NB4 (cell line): ENCODE data around the gene MUC6.

Experiments used
- DNase-seq: peaks from one replicate; pipeline ENCODE4 v3.0.0; 2010; ENCODE audit warnings: low read depth
- H3K4me3 ChIP-seq: one replicate; pipeline ENCODE4 v1.5.1; 2011; ENCODE audit warnings: mild to moderate bottlenecking, low read depth, low read length, moderate library complexity
- MYC ChIP-seq: IDR thresholded peaks from 2 replicates; pipeline ENCODE4 v1.6.1; 2011; ENCODE audit warnings: low read depth, low read length
- POLR2A ChIP-seq: IDR thresholded peaks from 2 replicates; pipeline ENCODE4 v1.6.1; 2011; ENCODE audit warnings: mild to moderate bottlenecking; ENCODE audit not compliant: insufficient read length; ENCODE audit errors: extremely low read depth
- TF ChIP-seq, protein P1 (sequence below): IDR thresholded peaks from one replicate; pipeline ENCODE4 v1.5.1; 2012; ENCODE audit warnings: low read depth, low read length
- TF ChIP-seq, protein P2 (sequence below): IDR thresholded peaks from 2 replicates; pipeline ENCODE4 v1.6.1; 2011; ENCODE audit warnings: low read depth, low read length

The MUC6 gene

DNA sequence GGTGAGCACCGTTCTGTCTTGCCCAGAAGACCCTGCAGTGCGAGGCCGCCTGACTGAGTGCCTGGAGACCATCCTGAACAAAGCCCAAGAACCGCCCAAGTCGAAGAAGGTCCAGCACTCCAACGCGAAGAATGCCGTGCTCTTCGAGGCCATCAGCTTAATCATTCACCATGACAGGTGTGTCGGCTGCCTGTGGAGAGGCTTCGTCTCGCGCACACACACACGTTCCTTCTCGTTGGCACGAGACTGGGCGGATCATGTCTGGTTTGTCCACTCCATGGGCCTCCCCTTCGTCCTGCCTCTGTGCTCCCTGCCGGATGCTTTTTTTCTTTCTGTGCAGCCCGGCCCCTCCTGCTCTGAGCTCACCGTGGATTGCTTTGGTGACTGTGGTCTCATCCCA is 51.1 kb downstream of the MUC6 start:
- no peak for DNase-seq
- TF ChIP-seq, protein P1, sequence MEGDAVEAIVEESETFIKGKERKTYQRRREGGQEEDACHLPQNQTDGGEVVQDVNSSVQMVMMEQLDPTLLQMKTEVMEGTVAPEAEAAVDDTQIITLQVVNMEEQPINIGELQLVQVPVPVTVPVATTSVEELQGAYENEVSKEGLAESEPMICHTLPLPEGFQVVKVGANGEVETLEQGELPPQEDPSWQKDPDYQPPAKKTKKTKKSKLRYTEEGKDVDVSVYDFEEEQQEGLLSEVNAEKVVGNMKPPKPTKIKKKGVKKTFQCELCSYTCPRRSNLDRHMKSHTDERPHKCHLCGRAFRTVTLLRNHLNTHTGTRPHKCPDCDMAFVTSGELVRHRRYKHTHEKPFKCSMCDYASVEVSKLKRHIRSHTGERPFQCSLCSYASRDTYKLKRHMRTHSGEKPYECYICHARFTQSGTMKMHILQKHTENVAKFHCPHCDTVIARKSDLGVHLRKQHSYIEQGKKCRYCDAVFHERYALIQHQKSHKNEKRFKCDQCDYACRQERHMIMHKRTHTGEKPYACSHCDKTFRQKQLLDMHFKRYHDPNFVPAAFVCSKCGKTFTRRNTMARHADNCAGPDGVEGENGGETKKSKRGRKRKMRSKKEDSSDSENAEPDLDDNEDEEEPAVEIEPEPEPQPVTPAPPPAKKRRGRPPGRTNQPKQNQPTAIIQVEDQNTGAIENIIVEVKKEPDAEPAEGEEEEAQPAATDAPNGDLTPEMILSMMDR = no peak
- TF ChIP-seq MYC (no peak), POLR2A (no peak)
- TF ChIP-seq, protein P2, sequence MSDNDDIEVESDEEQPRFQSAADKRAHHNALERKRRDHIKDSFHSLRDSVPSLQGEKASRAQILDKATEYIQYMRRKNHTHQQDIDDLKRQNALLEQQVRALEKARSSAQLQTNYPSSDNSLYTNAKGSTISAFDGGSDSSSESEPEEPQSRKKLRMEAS = no peak
- H3K4me3 ChIP-seq = no peak overlapping the region

DNA sequence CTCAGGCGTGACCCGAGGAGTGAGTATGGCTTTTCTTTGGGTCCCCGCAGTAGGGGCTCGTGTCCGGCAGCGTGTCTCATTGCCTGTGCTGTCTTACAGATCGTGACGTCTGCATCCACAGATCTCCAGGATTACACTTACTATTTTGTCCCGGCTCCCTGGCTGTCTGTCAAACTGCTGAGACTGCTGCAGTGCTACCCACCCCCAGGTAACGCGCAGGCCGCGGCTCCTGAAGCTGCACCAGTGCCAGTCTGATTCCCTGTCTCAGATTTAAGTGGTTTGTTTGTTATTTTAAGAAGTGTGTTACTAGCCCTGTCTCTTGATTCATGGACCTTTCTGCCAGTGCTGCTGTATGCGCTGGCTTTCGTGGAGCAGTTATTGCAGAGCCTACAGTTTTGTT is 52.0 kb downstream of the MUC6 start:
- TF ChIP-seq, protein P2 = no peak
- TF ChIP-seq POLR2A = no peak
- TF ChIP-seq, protein P1 = no peak
- no peak for TF ChIP-seq MYC
- no peak for DNase-seq
- H3K4me3 ChIP-seq = no peak overlapping the region

DNA sequence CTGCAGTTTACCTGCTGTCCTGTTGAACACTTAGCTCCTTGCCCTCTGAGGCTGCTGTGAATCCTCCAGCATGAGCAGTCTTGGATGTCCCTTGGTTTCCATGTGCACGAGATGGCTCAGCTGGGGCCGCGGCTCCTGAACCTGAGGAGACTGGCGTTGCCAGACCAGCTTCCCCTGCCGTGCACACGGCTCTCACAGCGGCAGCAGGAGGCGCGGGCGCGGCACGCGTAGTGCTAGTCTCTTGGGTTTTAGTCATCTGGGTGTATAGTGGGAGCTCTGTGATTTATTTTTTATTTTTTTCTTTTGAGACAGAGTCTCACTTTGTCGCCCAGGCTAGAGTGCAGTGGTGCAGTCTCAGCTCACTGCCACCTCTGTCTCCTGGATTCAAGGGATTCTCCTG is 54.8 kb downstream of the MUC6 start:
- no peak overlapping the region for H3K4me3 ChIP-seq
- TF ChIP-seq POLR2A (no peak), MYC (no peak)
- TF ChIP-seq, protein P2 = no peak
- TF ChIP-seq, protein P1 = no peak
- no peak for DNase-seq

DNA sequence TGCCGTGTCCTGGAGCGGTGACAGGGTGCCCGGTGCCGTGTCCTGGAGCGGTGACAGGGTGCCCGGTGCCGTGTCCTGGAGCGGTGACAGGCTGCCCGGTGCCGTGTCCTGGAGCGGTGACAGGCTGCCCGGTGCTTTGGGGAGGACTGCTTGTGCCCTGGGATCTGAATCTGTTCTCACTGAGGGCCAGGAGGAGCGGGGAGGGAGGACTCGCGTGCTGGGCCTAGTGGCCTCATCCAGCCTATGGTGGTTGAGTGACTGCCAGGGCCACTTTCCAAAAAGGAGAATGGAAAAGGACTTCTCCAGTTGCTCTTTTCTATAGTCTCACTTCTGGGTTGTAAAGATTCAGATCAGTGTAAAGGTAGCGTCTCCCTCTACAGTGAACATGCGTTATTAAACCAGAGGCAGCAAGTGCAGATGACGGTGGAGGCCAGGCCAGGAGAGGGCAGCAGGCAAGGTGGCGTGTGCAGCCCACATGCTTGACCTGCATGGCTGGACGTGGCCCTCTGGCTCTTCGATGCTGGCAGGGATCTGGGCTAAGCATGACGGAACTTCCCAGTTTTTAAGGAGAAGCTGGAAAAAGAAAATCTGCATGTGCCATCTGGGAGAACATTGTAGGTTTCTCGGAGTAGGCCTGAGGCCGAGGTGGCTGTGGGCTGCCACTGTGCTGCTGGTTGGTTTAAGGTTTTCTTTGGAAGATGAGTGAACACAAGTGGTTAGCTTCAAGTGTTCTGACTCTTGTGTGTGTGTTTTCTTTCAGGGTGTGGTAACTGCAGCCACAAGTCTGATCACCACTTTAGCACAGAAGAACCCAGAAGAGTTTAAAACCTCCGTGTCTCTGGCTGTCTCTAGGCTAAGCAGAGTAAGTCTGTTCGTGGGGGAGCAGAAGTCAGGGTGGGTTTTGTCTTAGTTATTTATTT is 55.8 kb downstream of the MUC6 start:
- TF ChIP-seq, protein P1 = no peak
- TF ChIP-seq POLR2A = no peak
- TF ChIP-seq, protein P2 = no peak
- TF ChIP-seq MYC = no peak
- no peak overlapping the region for H3K4me3 ChIP-seq
- no peak for DNase-seq

DNA sequence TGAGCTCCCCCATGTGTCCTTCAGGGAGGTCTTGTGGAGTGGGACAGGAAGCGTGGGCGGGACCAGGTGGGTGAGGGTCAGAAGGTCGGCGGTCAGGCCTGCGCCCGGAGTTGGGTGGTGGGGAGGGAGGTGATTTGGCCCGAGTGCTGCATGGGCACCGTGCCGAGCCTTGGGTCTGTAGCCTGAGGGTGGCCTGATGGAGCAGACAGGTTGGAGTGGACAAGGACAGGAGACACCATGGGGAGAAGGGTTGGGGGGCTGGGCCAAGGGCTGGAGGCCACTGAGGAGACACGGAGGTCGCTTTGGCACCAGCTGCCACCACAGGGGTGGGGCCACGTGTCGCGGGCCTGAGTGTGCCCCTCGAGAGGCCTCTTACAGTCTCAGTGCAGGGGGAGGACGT is 57.7 kb downstream of the MUC6 start:
- no peak overlapping the region for H3K4me3 ChIP-seq
- no peak for DNase-seq
- TF ChIP-seq POLR2A = no peak
- no peak for TF ChIP-seq MYC
- TF ChIP-seq, protein P2 = no peak
- TF ChIP-seq, protein P1 = no peak
